Muscle layer of colon (tissue), 2 donors: ENCODE measurements around the gene SPTB.

Experiments
- H3K27ac ChIP-seq: one replicate; pipeline ENCODE4 v1.7.0; 2013; ENCODE audit warnings: low read depth, mild to moderate bottlenecking, low read length, moderate library complexity
- H3K27me3 ChIP-seq, 2 donors: one replicate each; pipeline ENCODE4 v1.7.0; 2013; ENCODE audit warnings: low read length in 2 of 2, mild to moderate bottlenecking in 2 of 2; ENCODE audit not compliant: insufficient read depth in 2 of 2, control insufficient read depth in 1 of 2
- H3K36me3 ChIP-seq: one replicate; pipeline ENCODE4 v1.7.0; 2013; ENCODE audit warnings: mild to moderate bottlenecking, low read length; ENCODE audit not compliant: insufficient read depth
- H3K4me1 ChIP-seq: one replicate; pipeline ENCODE4 v1.7.0; 2013; ENCODE audit warnings: mild to moderate bottlenecking, low read length; ENCODE audit not compliant: insufficient read depth
- H3K4me3 ChIP-seq, 2 donors: one replicate each; pipeline ENCODE4 v1.7.0; 2013; ENCODE audit warnings: low read length in 2 of 2, low read depth in 1 of 2, mild to moderate bottlenecking in 1 of 2, moderate library complexity in 1 of 2
- H3K9ac ChIP-seq: one replicate; pipeline ENCODE4 v1.7.0; 2013; ENCODE audit warnings: low read length
- H3K9me3 ChIP-seq: one replicate; pipeline ENCODE4 v1.7.0; 2013; ENCODE audit warnings: mild to moderate bottlenecking, low read length
- donor health status: abdominal sarcoma.
- donor health status: Adenocarcinoma of cecum.

SPTB gene

GRCh38 chr14:64846319-64846718 lies 33.4 kb downstream of the SPTB start:
- H3K27ac ChIP-seq = no peak overlapping the region
- no peak overlapping the region for H3K4me3 ChIP-seq
- H3K36me3 ChIP-seq = no peaks in the 10 kb centered on the region
- no peaks in the 10 kb centered on the region for H3K9me3 ChIP-seq
- H3K4me1 ChIP-seq = no peaks in the 10 kb centered on the region
- H3K27me3 ChIP-seq = no peaks in the 10 kb centered on the region
- no peak overlapping the region for H3K9ac ChIP-seq

DNA sequence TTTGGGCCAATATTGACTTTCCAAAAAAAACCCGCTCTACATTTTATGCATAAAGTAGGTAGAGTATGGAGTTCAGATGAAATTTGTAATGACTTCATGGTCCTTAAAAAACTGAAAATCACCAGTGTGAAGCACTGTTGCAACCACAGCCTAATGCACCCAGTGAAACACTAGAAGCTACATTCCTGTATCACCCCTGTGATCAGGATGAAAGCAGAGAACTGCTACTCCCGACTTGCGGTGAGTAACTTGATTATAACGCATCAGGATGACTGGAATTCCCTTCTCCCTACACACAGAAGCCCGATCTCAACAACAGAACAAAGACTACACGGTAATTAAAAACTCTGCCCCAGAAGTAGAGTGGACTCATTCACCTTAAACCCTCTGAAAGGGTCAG lies 33.8 kb downstream of the SPTB start:
- H3K27me3 ChIP-seq = no peaks in the 10 kb centered on the region
- H3K9me3 ChIP-seq = no peaks in the 10 kb centered on the region
- H3K27ac ChIP-seq = no peak overlapping the region
- H3K36me3 ChIP-seq = no peaks in the 10 kb centered on the region
- H3K4me1 ChIP-seq = no peaks in the 10 kb centered on the region
- H3K4me3 ChIP-seq = no peak overlapping the region
- H3K9ac ChIP-seq = no peak overlapping the region

DNA sequence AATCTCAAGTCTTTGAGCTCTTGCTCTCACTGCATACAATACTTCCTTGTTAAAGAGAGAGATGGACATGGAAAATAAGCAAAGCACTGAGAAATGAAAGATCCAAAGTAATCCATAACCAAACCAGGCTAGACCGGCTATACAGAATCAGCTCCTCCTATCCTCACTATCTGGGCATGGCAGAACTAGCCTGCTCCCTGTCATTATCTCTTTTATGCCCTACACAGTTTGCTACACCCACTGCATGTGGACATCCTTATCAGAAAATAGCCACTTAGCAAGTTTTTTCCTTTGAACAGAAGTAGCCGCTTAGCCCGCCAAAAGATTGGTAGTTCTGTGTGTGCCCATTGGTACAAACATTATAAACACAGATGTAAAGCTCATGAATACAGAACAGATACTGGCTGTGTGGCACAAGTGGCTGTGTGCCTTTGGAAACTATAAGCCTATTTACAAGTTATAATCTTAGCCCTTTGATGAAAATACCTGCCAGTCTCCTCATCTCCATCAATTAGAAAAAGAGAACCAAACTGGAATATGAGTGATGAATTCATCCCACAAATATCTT lies 34.7 kb downstream of the SPTB start:
- Histone ChIP-seq H3K27me3 (no peaks in the 10 kb centered on the region), H3K36me3 (no peaks in the 10 kb centered on the region), H3K4me1 (no peaks in the 10 kb centered on the region), H3K4me3 (no peak overlapping the region), H3K27ac (no peak overlapping the region), H3K9me3 (no peaks in the 10 kb centered on the region), H3K9ac (no peak overlapping the region)

DNA sequence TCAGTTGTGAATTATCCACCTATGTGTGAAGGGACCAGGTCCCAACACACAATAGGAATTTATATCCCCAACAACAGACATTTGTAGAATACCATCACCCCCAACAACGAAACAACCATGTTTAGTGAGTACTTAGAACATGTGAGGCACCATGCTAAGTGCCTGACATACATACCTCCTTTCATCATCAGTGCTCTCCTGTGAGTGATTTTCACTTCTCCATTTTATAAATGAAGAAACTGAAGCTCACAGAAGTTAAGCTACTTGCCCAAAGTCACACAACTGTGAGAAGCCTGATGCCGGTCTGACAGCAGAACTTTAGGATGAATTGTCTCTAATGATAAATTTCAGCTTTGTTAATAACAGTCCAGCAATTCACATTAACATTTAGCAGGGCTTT lies 35.4 kb downstream of the SPTB start:
- no peak overlapping the region for H3K27ac ChIP-seq
- no peaks in the 10 kb centered on the region for H3K4me1 ChIP-seq
- H3K27me3 ChIP-seq = no peaks in the 10 kb centered on the region

DNA sequence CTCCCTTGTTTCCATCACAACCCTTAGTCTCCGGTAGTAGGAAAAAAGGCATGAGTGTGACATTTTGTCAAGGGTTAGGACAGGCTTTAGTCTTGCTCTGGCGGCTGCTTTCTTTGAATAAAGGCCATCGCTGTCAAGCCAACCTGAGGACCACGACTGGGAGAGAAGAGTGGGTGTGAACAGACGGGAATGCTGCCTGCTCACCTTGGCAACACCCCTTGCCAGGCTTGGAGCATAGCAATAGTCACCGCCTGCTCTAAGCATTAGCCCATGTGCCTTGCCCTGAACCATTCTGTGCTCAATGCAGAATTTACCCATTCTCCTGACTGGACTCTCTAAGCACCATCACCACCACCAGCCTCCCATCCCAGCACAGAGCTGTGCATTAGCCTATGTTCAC lies 36.2 kb downstream of the SPTB start:
- H3K27ac ChIP-seq = no peak overlapping the region
- no peaks in the 10 kb centered on the region for H3K27me3 ChIP-seq

More for the DNA sequence above, 35.4 kb downstream of the SPTB start:
- H3K4me3 ChIP-seq = no peak overlapping the region
- no peaks in the 10 kb centered on the region for H3K9me3 ChIP-seq
- H3K36me3 ChIP-seq = no peaks in the 10 kb centered on the region
- H3K9ac ChIP-seq = no peak overlapping the region

GRCh38 chr14:64841772-64842750 lies 37.6 kb downstream of the SPTB start:
- H3K4me1 ChIP-seq = no peaks in the 10 kb centered on the region
- no peak overlapping the region for H3K9ac ChIP-seq
- H3K27me3 ChIP-seq = no peaks in the 10 kb centered on the region
- no peak overlapping the region for H3K27ac ChIP-seq
- H3K9me3 ChIP-seq = no peaks in the 10 kb centered on the region
- H3K4me3 ChIP-seq = no peak overlapping the region
- no peaks in the 10 kb centered on the region for H3K36me3 ChIP-seq

More for the DNA sequence above, 36.2 kb downstream of the SPTB start:
- no peak overlapping the region for H3K9ac ChIP-seq
- H3K36me3 ChIP-seq = no peaks in the 10 kb centered on the region
- H3K4me3 ChIP-seq = no peak overlapping the region
- H3K9me3 ChIP-seq = no peaks in the 10 kb centered on the region
- H3K4me1 ChIP-seq = no peaks in the 10 kb centered on the region

- Histone ChIP-seq H3K9ac (no peak overlapping the region), H3K9me3 (no peaks in the 10 kb centered on the region), H3K27ac (no peak overlapping the region), H3K4me1 (no peaks in the 10 kb centered on the region), H3K27me3 (no peaks in the 10 kb centered on the region), H3K36me3 (no peaks in the 10 kb centered on the region), H3K4me3 (no peak overlapping the region)
These were observed 38.5 kb downstream of the SPTB start for GRCh38 chr14:64841121-64841651.

GRCh38 chr14:64838656-64839055 lies 41.1 kb downstream of the SPTB start:
- no peaks in the 10 kb centered on the region for H3K36me3 ChIP-seq
- H3K4me3 ChIP-seq = no peak overlapping the region
- H3K27me3 ChIP-seq = no peaks in the 10 kb centered on the region
- no peaks in the 10 kb centered on the region for H3K9me3 ChIP-seq
- no peak overlapping the region for H3K9ac ChIP-seq
- H3K27ac ChIP-seq = no peak overlapping the region
- no peaks in the 10 kb centered on the region for H3K4me1 ChIP-seq

GRCh38 chr14:64835431-64835830 lies 44.3 kb downstream of the SPTB start:
- H3K9me3 ChIP-seq = no peaks in the 10 kb centered on the region
- no peak overlapping the region for H3K9ac ChIP-seq
- H3K4me3 ChIP-seq = no peak overlapping the region
- no peaks in the 10 kb centered on the region for H3K36me3 ChIP-seq
- H3K27ac ChIP-seq = no peak overlapping the region
- no peaks in the 10 kb centered on the region for H3K27me3 ChIP-seq
- H3K4me1 ChIP-seq = no peaks in the 10 kb centered on the region

DNA sequence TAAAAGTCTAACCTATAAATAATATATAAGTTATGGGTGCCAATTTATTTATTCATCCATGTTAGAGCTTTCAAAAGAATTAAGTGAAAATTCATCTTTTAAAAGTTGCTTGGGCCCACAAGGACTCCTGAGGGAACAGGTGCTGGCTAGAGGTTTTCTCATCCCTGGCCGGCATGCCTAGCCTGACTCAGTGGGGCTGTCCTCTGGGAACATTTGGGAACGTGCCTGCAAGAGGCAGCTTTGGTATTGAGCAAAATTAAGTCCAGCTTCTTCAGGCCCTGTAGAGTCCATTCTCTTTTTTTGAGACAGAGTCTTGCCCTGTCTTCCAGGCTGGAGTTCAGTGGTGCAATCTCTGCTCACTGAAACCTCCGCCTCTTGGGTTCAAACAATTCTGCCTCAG lies 44.7 kb downstream of the SPTB start:
- H3K36me3 ChIP-seq = no peaks in the 10 kb centered on the region
- H3K9ac ChIP-seq = no peak overlapping the region
- no peaks in the 10 kb centered on the region for H3K9me3 ChIP-seq
- no peaks in the 10 kb centered on the region for H3K4me1 ChIP-seq
- no peak overlapping the region for H3K4me3 ChIP-seq
- H3K27ac ChIP-seq = no peak overlapping the region
- H3K27me3 ChIP-seq = no peaks in the 10 kb centered on the region

- Histone ChIP-seq H3K4me1 (no peaks in the 10 kb centered on the region), H3K27me3 (no peaks in the 10 kb centered on the region), H3K4me3 (no peak overlapping the region), H3K9me3 (no peaks in the 10 kb centered on the region), H3K27ac (no peak overlapping the region), H3K36me3 (no peaks in the 10 kb centered on the region), H3K9ac (no peak overlapping the region)
These were observed 48.3 kb downstream of the SPTB start for GRCh38 chr14:64831419-64831818.
